ENCODE measurements around the gene KIAA1328.

The KIAA1328 gene

GRCh38 chr18:36818652-36819051, 10.3 kb upstream of the KIAA1328 start:
- no peak for TF ChIP-seq CTCF (conservative IDR thresholded peaks at IDR 0.05; ENCODE audit: low read depth)
- POLR2A ChIA-PET (ENCODE audit: low non-redundant PET), result no interaction called here
- CTCF ChIA-PET, result interaction anchor here (0.7 kb wide), 1 partner anchor 39 kb away, joined by 8 read pairs; no protein-coding TSS in a partner anchor

GRCh38 chr18:36819621-36820020, 9.3 kb upstream of the KIAA1328 start:
- no peak for TF ChIP-seq CTCF (conservative IDR thresholded peaks at IDR 0.05; ENCODE audit: low read depth)
- CTCF ChIA-PET, result no interaction called here
- POLR2A ChIA-PET (ENCODE audit: low non-redundant PET), result no interaction called here
- no peak for DNase-seq (ENCODE audit: low spot score)
- H3K27ac ChIP-seq, result no peak overlapping the region

More at GRCh38 chr18:36818652-36819051, 10.3 kb upstream of the KIAA1328 start:
- no peak for DNase-seq (ENCODE audit: low spot score)
- no peak overlapping the region for H3K27ac ChIP-seq

- no peak overlapping the region for H3K27ac ChIP-seq
- TF ChIP-seq CTCF (conservative IDR thresholded peaks at IDR 0.05; ENCODE audit: low read depth), result no peak
- ChIA-PET POLR2A (ENCODE audit: low non-redundant PET) (no interaction called here), CTCF (no interaction called here)
- DNase-seq (ENCODE audit: low spot score), result no peak
These were observed 7.2 kb upstream of the KIAA1328 start for GRCh38 chr18:36821681-36822080.

- no peak for TF ChIP-seq CTCF (conservative IDR thresholded peaks at IDR 0.05; ENCODE audit: low read depth)
- H3K27ac ChIP-seq, result no peak overlapping the region
- POLR2A ChIA-PET (ENCODE audit: low non-redundant PET), result no interaction called here
- no peak for DNase-seq (ENCODE audit: low spot score)
- CTCF ChIA-PET, result interaction anchor here (0.7 kb wide), 1 partner anchor 191 kb away, joined by 3 read pairs; no protein-coding TSS in a partner anchor
These were observed 3.4 kb upstream of the KIAA1328 start for GRCh38 chr18:36825526-36825925.

- POLR2A ChIA-PET (ENCODE audit: low non-redundant PET), result no interaction called here
- CTCF ChIA-PET, result no interaction called here
- no peak for DNase-seq (ENCODE audit: low spot score)
- no peak overlapping the region for H3K27ac ChIP-seq
- no peak for TF ChIP-seq CTCF (conservative IDR thresholded peaks at IDR 0.05; ENCODE audit: low read depth)
These were observed 2.4 kb upstream of the KIAA1328 start for GRCh38 chr18:36826556-36826955.

- peak; percentile 8 for DNase-seq (ENCODE audit: low spot score)
- ChIA-PET CTCF (interaction anchor here (0.5 to 0.7 kb wide), 2 partner anchors 24 to 77 kb away, joined by 3 to 4 read pairs; no protein-coding TSS in a partner anchor), POLR2A (ENCODE audit: low non-redundant PET) (no interaction called here)
- no peak for TF ChIP-seq CTCF (conservative IDR thresholded peaks at IDR 0.05; ENCODE audit: low read depth)
- peak overlapping the region; percentile 92 for H3K27ac ChIP-seq
These were observed 734 bp upstream of the KIAA1328 start for GRCh38 chr18:36828157-36828629.
